Activated CD8-positive, alpha-beta memory T cell treated with anti-CD3 and anti-CD28 coated beads for 1 hour (primary cell): ENCODE results near the gene SF3A2.

Experiments
- DNase-seq, 2 donors: peaks; one replicate each; pipeline ENCODE4 v3.0.0-alpha.2; 2020; ENCODE audit warnings: low read depth in 1 of 2; ENCODE audit errors: extremely low read depth in 1 of 2

SF3A2 gene

GRCh38 chr19:2288818-2289713 lies 52.4 kb downstream of the SF3A2 start:
- no peak for DNase-seq

GRCh38 chr19:2289714-2290435 lies 53.3 kb downstream of the SF3A2 start:
- DNase-seq: no peak

GRCh38 chr19:2290441-2291184 lies 54.0 kb downstream of the SF3A2 start:
- DNase-seq: no peak

GRCh38 chr19:2291185-2291751 lies 54.6 kb downstream of the SF3A2 start:
- no peak for DNase-seq

- DNase-seq: no peak
Measured at GRCh38 chr19:2294687-2295335, 58.2 kb downstream of the SF3A2 start.

GRCh38 chr19:2296141-2296540 lies 59.5 kb downstream of the SF3A2 start:
- DNase-seq: no peak
